Fibroblast of gingiva (primary cell): Measurements from ENCODE around the gene PROM1.

Experiments used
- DNase-seq: peaks from one replicate; pipeline ENCODE4 v3.0.0-alpha.2; 2011; ENCODE audit warnings: low read depth

Gene PROM1

DNA sequence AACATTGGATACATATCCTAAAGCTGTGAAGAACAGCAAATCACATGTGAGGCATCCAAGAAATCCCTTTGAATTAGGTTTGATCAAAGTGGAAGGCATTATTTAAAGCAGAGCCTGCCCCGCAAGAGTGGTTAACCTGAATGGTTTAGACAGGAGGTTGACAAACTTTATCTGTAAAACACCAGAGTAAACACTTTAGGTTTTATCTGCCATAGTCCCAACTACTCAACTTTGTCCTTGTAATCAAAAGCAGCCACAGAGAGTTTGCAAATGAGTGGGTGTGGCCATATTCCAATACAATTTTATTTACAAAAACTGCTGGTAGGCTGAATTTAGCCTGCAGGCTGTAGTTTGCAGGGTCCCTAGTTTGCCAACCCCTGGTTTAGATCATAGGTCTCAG is 95.6 kb downstream of the PROM1 start:
- no peak for DNase-seq

DNA sequence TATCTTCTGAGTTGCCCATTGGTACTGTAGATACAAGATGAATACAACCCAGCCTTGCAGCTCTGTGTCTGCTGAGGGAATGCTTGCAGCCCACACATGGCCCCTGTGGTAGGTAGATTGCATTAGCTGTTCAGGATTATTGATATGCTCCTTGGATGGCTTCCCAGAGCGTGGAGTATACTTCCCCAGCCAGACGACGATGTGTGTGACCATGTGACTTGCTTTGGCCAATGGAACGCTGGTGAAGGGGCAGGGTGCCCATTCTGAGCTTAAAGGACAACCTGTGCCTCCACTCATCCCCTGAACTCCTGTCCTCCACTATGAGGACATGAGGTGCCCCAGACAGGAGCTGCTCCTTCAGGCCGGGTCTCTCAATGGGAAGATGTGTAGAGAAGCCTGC is 96.9 kb downstream of the PROM1 start:
- no peak for DNase-seq

DNA sequence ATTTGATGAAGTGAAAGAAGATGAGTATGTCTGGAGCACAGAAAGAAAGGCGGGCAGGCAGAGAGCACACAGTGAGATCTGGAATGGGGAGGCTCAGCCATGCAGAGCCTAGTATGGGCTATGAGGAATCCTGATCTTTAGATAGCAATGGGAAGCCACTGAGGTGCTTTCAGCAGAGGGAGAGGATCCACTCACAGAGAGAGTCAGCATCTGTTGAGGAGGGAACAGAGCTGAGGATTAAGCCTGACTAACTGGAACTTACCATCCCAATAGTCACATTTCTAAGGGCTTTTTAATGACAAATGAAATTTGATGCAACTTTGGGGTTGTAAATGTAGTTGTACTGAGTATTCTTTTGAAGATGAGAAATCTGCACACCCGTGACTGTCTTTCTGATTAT is 100.2 kb downstream of the PROM1 start:
- DNase-seq, result no peak

DNA sequence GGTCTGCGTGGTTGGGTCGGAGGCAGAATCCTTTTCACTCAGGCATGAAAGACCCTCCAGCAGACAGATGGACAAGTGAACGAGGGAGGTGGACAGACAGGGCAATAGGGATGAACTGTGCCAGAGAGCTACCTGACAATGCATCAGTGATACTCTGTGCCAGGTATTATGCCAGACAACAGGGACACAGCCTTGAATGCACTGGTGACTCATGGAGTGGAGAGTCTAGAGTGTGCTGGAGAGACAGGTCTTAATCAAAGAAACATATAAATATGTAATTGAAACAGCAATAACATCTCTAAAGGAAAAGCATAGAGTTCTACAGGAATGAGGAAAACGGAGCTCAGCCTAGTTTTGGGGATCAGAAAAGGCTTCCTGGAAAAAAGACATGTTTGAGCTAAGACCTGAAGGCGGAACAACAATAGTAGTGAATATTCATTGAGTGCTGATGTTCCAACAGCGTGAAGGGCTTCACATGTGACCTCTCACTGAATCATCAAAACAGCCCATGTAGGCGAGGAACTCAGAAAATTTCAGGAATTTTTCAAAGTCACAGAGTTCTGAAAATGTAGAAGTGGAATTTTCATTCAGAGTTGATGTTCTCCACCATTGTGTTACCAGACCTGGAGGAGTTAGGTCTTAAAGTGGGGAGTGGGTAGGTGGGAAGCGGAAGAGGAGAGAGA is 100.8 kb downstream of the PROM1 start:
- DNase-seq, result no peak

DNA sequence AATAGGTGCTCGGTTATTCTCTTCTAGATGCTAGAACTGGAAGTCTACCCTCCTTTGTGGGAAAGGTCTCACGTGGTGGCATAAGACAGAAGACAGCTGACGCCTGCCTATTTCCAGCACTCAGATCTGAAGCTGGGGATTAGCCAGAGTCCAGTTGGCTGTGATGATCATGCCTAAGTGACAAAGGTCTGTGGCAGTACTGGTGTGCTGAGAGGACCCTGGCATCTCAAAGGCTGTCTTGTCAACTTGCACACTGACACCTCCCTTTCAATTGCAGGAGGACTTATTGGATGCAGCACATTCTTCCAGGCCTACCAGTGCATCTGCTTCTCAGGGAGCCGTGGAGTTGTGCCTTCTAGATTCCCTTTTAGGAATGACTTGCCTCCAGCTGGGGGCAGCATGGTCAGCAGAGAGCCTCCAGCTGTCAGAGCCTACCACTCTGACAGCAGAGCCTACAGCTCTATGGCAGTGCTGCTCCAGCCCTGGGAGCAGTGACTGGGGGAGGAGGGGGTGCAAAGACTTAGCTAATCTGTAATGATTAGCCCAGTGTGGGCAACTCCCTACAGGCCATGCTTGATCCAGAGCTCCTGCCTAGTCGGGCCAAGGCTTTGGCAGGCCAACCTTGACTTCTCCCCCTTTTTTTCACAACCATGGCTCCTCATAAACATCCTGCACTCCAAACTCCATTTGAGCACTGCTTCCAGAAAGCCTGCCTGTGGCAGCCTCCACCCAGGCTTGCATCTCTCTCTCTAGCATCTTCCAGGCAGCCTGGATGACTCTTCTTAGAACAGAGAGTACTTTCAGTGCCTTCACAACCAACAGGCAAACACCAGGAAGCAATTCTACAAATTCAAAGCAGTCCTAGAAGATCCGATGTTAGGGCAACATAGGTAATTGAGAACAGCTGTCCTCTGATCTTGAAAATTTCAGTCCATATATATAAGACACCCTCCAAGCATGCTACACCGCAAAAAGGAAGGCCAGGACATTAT is 107.1 kb downstream of the PROM1 start:
- peak; percentile 12 for DNase-seq

DNA sequence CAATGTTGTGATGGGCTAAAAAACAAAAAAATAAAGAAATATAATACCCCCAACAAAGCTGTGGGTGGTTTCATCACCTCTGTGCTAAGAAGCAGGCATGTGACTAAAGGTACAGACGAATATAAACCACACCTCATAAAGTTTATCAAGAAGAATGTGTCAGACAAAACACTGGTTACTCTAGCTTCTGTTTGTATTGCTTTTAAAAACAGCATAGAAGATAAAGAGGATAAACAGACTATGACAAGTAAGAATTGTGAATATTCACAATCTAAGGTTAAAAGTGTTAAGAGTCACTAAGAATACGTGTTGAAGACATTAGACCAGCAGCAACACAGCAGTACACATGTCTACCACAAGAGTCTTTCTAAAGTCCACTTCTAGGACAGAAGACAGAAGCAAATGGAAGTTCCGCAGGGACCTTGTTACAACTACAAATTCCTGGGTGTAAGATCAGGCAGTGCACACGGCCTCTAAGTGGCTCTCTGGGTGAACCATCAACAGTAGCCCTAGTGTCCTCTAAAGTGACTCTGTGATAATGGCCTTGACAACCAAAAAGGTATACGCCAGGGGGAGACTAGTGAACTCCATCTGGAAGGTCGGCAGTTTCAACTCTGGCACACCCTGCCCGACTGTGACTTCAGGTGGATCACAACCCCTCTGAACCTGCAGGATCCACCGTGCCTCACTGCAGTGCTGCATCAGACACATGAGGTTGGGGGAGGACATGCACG is 112.6 kb downstream of the PROM1 start:
- DNase-seq, result no peak

DNA sequence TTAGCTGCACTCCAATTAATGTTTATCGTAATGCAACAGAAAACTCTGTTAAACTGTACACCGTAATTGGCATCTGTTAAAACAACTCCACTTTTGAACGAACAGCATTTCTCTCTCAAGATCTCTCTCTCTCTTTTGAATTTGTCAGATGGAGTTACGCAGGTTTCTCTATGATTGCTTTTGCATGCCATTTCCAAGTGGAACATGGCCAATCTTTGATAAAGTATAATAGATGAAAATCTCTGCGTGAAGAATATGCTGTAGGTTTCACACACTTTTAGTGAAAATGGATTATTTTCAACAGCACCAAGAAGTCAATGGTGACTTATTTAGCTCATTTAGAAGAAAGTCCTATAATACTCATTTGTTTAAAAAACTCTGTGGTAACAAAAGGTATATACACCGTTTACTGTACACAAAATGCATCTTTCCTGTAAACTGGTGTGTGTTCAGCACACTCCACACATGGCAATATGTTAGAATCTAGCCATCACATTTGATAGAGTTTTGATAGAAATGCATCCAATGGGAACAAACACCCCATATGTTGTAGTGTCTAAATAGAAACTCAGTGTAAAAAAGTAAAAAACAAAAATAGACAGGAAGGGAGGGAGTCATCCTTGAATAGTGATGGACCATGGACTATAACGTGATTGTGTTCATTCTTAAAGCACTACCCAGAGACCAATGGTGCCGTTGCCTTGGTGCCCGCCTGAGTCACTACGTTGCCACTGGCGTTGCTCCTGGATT is 115.1 kb downstream of the PROM1 start:
- no peak for DNase-seq

DNA sequence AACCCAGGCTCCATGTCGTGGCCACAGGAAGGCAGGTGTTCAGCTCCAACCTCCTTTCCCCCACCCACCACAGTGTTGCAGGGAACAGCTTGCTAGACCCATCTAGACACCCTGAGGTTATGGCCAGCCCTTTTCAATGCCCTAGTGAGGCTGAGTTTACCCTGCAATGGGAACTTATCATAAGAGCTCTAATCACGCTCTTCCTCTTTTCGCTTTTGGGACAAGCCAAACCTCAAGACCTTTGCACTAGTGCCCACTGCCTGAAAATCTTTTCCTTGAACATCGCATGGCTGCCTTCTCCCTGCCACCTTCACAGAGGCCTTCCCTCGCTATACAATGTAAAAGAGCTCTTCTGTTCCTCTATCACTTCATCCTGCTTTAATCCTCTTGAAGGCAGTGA is 118.5 kb downstream of the PROM1 start:
- no peak for DNase-seq

DNA sequence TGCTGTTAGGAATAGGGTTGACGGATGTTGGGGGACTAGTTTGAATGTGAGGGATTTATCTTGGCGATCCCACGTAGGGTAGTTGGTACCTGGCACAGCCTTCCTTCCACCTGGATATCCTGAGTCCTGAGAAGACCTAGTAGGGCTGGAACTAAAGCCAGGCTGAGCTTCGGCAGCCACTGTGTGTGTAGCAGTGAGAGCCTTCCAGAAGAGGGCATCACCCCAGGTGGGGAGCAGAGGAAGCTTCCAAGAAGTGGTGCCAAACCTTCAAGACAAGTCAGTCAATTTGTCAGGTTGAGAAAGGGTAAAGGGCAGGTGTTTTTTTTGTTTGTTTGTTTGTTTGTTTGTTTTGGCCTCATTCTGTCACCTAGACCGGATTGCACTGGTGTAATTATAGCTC is 119.7 kb downstream of the PROM1 start:
- no peak for DNase-seq

DNA sequence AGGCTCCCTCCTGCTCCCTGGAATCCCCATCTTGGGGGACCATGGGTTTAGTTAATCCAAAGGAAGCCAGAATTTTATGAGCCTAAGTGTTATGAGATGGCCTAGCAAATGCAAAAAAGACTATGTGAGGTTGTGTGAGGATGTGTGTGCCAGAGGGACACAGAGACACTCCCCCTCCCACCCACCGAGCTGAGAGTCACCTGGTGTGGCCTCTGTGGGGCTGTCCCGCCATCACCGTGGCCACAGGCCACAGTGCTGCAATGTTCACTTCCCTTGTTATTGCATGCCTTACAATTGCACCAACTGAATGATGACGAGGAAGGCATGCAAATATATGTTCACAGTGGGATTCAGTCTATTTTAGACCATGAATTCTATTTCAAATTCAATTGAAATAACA is 120.2 kb downstream of the PROM1 start:
- no peak for DNase-seq

DNA sequence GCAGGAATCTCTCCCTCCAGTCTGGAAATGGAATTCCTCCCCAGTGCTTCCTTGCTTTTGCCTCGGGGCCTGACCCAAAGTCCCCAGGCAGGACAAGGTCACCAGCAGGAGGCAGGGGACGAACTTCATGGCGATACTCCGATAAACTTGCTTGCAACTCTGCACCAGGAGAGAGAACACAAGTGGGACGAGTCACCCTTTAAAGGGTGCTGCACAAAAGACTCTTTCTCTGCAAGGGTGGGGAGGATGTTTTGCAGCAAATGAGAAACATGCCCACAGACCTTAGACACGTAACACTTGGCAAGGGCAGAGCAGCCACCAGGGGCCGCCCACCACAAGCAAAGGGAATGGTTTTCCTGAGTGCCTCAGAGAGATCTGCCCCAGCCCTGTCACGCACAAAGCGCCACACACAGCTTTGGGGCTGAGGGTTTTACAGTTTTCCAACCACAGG is 120.8 kb downstream of the PROM1 start, which contains the start of gene FGFBP2:
Gene FGFBP2 (minus strand): TSS at position 175 of the 451 bp plus-strand sequence. CDS start 46 bp downstream, at position 129.
- peak; percentile 11 for DNase-seq

DNA sequence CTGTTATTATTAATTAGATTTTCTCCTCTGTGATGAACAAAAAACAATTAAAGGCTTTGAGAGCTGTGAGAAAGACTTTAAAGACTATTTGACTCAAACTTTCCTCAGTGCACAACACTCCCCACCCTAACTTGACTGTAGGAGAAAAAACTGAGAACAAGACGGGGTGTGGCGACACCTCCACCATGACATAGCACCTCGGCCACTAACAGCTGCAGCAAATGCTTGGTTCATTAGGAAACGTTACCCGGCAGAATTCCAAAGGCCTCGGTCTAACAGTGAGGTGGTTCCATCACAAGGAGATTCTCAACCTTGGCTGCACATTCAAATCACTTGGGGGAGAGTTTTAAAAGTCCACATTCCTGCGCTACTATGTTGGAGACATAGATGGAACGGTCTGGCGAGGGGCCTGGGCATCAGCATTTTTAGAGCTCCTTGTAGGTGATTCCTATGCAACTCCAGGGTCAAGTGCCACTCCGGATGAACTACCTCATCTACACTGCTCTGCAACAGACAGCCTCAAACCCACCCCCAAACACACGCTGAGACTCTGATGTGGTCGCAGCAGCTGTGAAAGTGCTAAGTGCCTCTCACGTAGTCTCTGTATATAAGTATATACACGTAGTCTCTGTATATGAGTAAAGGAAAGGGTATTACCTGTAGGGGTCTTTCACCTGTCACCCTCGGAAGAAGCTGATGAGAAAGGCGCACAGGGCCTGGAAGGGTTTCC is 121.9 kb downstream of the PROM1 start:
- no peak for DNase-seq

DNA sequence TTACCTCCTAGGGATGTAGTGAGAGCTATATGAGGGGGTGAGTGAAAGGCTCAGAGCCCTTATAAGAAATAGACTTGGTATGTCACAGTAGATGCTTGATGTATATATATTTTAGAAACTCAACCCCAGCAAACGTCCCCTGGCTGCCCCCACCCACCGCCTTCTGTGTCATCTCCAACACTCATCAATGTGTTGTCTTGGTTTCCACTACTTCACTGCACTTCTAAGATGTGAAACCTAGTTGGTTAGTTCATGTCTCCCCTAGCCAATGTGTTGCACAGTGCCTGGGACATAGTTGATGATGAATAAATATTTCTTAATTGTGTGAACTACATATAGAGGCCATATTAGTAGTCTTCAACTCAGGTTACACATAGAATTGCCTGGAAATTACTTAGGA is 125.3 kb downstream of the PROM1 start:
- no peak for DNase-seq

DNA sequence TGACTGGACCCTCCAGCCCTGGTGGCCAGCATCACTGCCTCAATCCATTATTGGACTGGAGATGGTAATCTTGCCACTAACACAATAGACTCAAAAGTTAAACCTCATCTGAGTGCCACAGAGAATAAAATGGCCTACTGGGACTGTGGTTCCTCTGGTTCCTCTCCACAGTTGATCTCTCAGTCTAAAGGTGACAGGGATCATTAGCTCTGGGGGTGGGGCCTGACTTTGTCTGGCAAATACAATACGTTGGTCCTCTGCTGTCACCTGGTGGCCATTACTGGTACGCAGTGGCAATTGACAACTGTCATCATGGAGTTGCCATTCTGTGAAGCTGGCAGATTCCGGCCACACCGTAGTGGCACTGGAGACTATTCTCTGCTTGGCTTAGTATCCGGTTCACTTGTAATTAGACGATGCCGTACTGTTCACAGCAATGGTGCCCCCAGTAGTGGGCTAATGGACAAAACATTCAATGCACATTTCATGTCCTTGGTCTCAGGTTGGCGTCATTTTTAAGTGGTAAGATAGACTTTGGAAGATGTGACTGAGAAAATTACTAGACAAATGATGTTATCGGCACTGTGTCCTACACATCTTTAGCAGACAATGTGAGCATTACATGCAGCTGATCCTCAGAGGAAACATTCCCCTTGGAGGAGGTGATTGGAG is 127.5 kb downstream of the PROM1 start:
- peak; percentile 25 for DNase-seq

DNA sequence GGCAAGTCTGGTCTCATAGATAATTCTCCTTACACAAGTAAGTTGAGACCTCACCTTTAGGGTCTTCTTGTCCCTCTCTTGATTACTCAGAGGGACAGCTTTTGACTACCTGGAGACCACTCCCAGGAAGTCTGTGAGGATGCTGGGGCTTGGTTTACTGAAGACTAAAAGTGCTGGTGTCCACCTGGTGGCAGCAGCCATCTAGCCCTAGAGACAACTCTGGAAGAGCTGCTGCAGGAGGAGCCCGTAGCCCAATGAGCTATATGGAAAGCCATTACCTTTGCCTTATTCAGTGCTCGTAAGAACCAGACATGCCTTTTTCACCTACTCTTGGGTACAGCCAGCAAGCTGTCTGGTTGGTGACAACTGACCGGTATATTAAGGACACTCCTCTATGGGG is 128.2 kb downstream of the PROM1 start:
- DNase-seq, result no peak

DNA sequence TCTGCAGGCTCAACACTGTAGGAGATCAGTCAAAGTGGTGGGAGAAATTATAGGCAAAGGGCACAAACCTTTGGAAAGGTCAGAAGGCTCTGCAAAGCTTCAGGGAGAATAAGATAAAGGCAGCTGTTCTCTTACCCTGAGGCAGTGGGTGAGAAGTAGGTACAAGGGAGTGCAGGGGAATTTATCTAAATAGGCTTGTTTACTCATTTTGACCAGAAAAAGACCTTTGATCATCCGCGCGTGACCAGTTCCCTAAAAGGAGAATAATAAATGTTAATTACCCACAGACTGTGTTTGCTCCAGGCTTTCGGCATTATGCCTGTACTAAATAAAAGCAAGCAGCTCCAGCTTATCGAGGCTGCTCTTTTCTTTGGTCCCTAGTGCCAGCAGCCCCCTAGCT is 130.2 kb downstream of the PROM1 start:
- DNase-seq, result no peak

DNA sequence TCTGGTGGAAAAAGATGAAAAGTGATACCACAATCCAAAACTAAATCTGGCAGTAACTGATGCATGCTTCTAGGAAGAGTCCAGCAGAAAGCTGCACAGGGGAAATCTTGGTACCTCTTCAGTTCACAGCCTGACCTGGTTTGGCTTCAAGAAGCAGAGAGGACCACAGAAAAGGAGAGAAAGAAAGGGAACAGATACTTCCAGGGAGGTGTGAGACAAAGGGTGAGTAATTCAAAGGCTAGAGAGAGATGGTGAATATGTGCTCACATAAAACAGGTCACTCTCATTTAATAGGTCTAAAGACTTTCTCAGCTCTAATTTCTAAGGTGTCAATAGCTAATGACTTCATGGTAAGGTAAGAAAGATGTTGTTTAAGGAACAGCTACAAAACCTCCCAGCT is 132.0 kb downstream of the PROM1 start:
- no peak for DNase-seq

DNA sequence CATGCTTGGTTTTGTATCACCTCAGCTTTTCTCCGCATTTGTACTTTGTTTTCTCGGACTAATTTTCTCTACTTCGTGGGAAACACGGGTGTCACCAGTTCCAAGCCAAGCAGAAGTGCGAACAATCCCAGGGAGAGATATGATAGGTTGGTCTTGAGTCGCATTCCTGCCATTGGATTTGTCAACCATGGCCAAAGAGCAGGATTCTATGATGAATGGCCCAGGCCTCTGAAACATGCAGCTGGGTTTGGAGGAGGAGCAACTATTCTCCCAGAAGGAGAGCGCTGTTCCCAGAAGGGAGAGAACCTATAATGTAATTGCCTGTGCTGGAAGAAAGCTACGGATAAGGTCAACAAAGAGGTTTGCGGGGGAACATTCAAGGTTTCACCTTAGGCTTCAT is 135.0 kb downstream of the PROM1 start:
- no peak for DNase-seq

DNA sequence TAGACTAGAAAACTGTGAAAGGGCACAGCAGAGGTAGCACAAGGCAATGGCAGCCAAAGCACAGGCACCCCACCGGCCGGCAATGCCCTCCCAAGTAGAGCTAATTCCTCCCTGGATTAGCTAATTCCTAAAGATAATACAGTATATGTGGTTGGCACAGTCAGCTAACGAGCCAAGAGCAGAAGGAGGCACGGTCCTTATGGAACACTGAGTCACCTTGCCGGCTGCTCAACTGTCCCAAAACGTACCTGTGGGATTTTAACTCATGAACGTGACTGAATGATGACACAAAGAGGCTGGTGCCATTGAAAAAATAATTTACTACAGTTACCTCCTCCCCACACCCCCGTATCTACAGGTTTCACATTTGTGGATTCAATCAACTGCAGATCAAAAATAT is 136.1 kb downstream of the PROM1 start:
- no peak for DNase-seq

DNA sequence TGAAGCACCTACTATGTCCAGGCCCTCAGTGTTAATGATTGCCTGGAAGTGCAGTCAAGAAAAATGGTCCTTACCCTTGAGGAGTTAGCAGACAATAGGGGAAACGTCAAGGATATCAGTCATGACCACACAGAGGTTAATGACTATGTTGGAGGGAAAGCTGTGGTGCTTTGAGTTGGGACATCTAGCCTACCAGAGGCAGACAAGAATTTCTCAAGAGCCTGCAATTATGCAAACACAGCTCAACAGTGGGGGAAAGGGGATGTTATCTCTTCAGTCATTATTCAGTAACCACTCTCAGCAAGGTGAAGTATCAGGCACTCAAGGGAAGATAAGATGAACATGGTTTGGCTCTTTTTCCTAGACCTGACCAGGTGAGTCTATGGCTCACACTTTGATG is 138.3 kb downstream of the PROM1 start:
- DNase-seq, result no peak

DNA sequence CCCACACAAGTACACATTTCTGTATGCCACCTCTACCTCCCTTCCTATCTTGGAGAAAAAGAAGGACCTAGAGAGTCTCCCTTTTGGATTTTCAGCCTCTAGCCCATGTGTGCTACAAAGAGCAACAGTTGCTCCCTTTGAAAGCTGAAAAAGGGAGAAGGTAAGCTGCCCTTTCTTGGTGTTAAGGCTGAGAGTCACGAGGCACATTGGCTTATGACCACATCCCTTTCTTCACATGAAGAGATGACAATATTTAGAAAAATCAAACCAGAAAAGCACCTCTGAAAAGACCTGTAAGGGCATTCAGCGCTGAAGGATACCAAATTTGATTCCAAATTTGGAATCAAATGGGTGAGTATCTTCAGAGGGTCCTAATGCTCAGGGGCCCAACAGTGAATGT is 138.9 kb downstream of the PROM1 start:
- DNase-seq, result no peak
